Gastroesophageal sphincter (tissue), 4 donors: ENCODE data around the gene SETD7. TPM values are rescaled to one million over a fixed set of nuclear protein-coding genes. Genes with fewer than 3 reads are reported as not detected.

Experiments used
- ATAC-seq: fragments of 150-250 bp; one replicate; pipeline ENCODE4 v1.9.1; 2016; ENCODE audit warnings: mild to moderate bottlenecking, moderate library complexity
- H3K27ac ChIP-seq, 4 donors: fragments of 200-600 bp; sonication (generic) in 3 of 4; 1 replicate in 3 of 4; 2 replicates in 1 of 4; pipeline ENCODE4 v1.5.1; 2016 to 2019
- H3K27me3 ChIP-seq: fragments of 200-600 bp; sonication (generic); one replicate; pipeline ENCODE4 v1.5.1; 2019
- H3K36me3 ChIP-seq, 2 donors: fragments of 200-600 bp; sonication (generic); one replicate each; pipeline ENCODE4 v1.5.1; 2019; ENCODE audit warnings: control low read depth in 1 of 2
- H3K4me1 ChIP-seq, 3 donors: fragments of 200-600 bp; sonication (generic); 1 replicate in 2 of 3; 2 replicates in 1 of 3; pipeline ENCODE4 v1.5.1; 2016 to 2019; ENCODE audit warnings: control low read depth in 2 of 3
- H3K4me3 ChIP-seq, 2 donors: fragments of 200-600 bp; sonication (generic); one replicate each; pipeline ENCODE4 v1.5.1; 2019; ENCODE audit warnings: mild to moderate bottlenecking in 1 of 2, moderate library complexity in 1 of 2
- H3K9me3 ChIP-seq, 3 donors: fragments of 200-600 bp; sonication (generic); one replicate each; pipeline ENCODE4 v1.5.1; 2017 to 2019; ENCODE audit warnings: control low read depth in 2 of 3
- CTCF ChIP-seq, 4 experiments: fragments of 200-600 bp in 2 of 4; fragments of 450-650 bp in 2 of 4; sonication (generic) in 1 of 4; IDR thresholded peaks; one replicate each; pipeline ENCODE4 v1.5.1; 2017 to 2019; ENCODE audit warnings: antibody characterized with exemption in 4 of 4, mild to moderate bottlenecking in 2 of 4, moderate library complexity in 2 of 4
- EP300 ChIP-seq: sonication (generic); formaldehyde crosslinking; IDR thresholded peaks from one replicate; pipeline ENCODE4 v1.6.1; 2017; ENCODE audit warnings: antibody characterized with exemption, mild to moderate bottlenecking
- POLR2A ChIP-seq, 2 donors: fragments of 450-650 bp; IDR thresholded peaks; one replicate each; pipeline ENCODE4 v1.6.1; 2017; ENCODE audit warnings: antibody characterized with exemption in 2 of 2, mild to moderate bottlenecking in 2 of 2, moderate library complexity in 1 of 2
- POLR2AphosphoS5 ChIP-seq: sonication (generic); formaldehyde crosslinking; IDR thresholded peaks from one replicate; pipeline ENCODE4 v1.6.1; 2017; ENCODE audit warnings: antibody characterized with exemption
- WGBS, 2 donors: methylation state at CpG; one replicate each; pipeline ENCODE4 v1.1.5; 2018; ENCODE audit warnings: low coverage in 1 of 2; 5-methylcytosine and 5-hydroxymethylcytosine counted together
- total RNA-seq, 4 donors: library from RNA; depleted of rRNA; stranded (reverse); fragments of >200 nt; gene quantifications; one replicate each; pipeline ENCODE4 v1.1.0, GENCODE V29; 2016

SETD7 gene
- total RNA-seq, 4 donors from 2014 or later = 72.7 to 92.2 (median 88.3) TPM

- ATAC-seq = no peak
- TF ChIP-seq POLR2AphosphoS5 = no peak
- no peak for TF ChIP-seq CTCF (IDR thresholded peaks at IDR 0.05)
- no peak for TF ChIP-seq POLR2A (IDR thresholded peaks at IDR 0.05)
- TF ChIP-seq EP300 = no peak
- Histone ChIP-seq H3K9me3 (no peaks in the 10 kb centered on the region), H3K36me3 (peaks cover 0 to 42% of the 10 kb centered on the region in 2 donors), H3K27me3 (no peaks in the 10 kb centered on the region), H3K4me3 (no peak overlapping the region), H3K4me1 (peaks cover 0 to 19% (median 3%) of the 10 kb centered on the region in 3 donors), H3K27ac (no peak overlapping the region)
- WGBS, 2 donors = 67 to 69% methylated on average over 2 to 3 of the region's 3 CpGs
These were observed 22.5 kb downstream of the SETD7 start for GRCh38 chr4:139533511-139533910.

- Histone ChIP-seq H3K4me3 (no peak overlapping the region), H3K9me3 (no peaks in the 10 kb centered on the region), H3K27ac (no peak overlapping the region), H3K4me1 (peaks cover 0 to 24% (median 3%) of the 10 kb centered on the region in 3 donors), H3K27me3 (no peaks in the 10 kb centered on the region), H3K36me3 (peaks cover 0 to 48% of the 10 kb centered on the region in 2 donors)
- no peak for ATAC-seq
- no peak for TF ChIP-seq CTCF (IDR thresholded peaks at IDR 0.05)
- no peak for TF ChIP-seq POLR2AphosphoS5
- no peak for TF ChIP-seq POLR2A (IDR thresholded peaks at IDR 0.05)
- TF ChIP-seq EP300 = no peak
- 40 to 56% methylated on average over 4 of the region's 8 CpGs for WGBS, 2 donors
These were observed 23.1 kb downstream of the SETD7 start for GRCh38 chr4:139532947-139533346.

- no peak overlapping the region for H3K4me3 ChIP-seq
- no peak for ATAC-seq
- H3K36me3 ChIP-seq = peaks cover 0 to 65% of the 10 kb centered on the region in 2 donors
- no peaks in the 10 kb centered on the region for H3K27me3 ChIP-seq
- no peaks in the 10 kb centered on the region for H3K9me3 ChIP-seq
- no peak overlapping the region for H3K27ac ChIP-seq
- H3K4me1 ChIP-seq = peaks cover 0 to 19% (median 3%) of the 10 kb centered on the region in 3 donors
- 36 to 55% methylated on average over 5 to 6 of the region's 6 CpGs for WGBS, 2 donors
- TF ChIP-seq POLR2A (IDR thresholded peaks at IDR 0.05) (no peak), CTCF (IDR thresholded peaks at IDR 0.05) (peak; percentile 44 to 72 (median 54))
These were observed 25.1 kb downstream of the SETD7 start for GRCh38 chr4:139530833-139531427.

- peak; percentile 52 for TF ChIP-seq POLR2AphosphoS5
- no peak for TF ChIP-seq POLR2A (IDR thresholded peaks at IDR 0.05)
- peak in 2 of 4 experiments; percentile 16 to 30 for TF ChIP-seq CTCF (IDR thresholded peaks at IDR 0.05)
- no peak for TF ChIP-seq EP300
- H3K4me3 ChIP-seq = no peak overlapping the region
- H3K27me3 ChIP-seq = no peaks in the 10 kb centered on the region
- H3K4me1 ChIP-seq = peaks cover 0 to 10% (median 0%) of the 10 kb centered on the region in 3 donors
- no peak overlapping the region for H3K27ac ChIP-seq
- H3K9me3 ChIP-seq = no peaks in the 10 kb centered on the region
- peaks cover 0 to 77% of the 10 kb centered on the region in 2 donors for H3K36me3 ChIP-seq
- 29 to 40% methylated on average over 1 to 2 of the region's 2 CpGs for WGBS, 2 donors
- ATAC-seq = peak; percentile 95
These were observed 27.5 kb downstream of the SETD7 start for GRCh38 chr4:139528377-139529005.

- H3K27me3 ChIP-seq = no peaks in the 10 kb centered on the region
- WGBS, 2 donors = 90 to 97% methylated on average over 2 of the region's 2 CpGs
- no peak for ATAC-seq
- H3K4me1 ChIP-seq = peaks cover 0 to 26% (median 0%) of the 10 kb centered on the region in 3 donors
- peaks cover 0 to 78% of the 10 kb centered on the region in 2 donors for H3K36me3 ChIP-seq
- no peak overlapping the region for H3K4me3 ChIP-seq
- TF ChIP-seq POLR2A (IDR thresholded peaks at IDR 0.05) = no peak
- no peak for TF ChIP-seq POLR2AphosphoS5
- TF ChIP-seq EP300 = no peak
- TF ChIP-seq CTCF (IDR thresholded peaks at IDR 0.05) = no peak
- H3K9me3 ChIP-seq = no peaks in the 10 kb centered on the region
- H3K27ac ChIP-seq = no peak overlapping the region
These were observed 29.1 kb downstream of the SETD7 start for GRCh38 chr4:139526928-139527327.
